Measurements from ENCODE around the gene HLF.

The HLF gene

DNA sequence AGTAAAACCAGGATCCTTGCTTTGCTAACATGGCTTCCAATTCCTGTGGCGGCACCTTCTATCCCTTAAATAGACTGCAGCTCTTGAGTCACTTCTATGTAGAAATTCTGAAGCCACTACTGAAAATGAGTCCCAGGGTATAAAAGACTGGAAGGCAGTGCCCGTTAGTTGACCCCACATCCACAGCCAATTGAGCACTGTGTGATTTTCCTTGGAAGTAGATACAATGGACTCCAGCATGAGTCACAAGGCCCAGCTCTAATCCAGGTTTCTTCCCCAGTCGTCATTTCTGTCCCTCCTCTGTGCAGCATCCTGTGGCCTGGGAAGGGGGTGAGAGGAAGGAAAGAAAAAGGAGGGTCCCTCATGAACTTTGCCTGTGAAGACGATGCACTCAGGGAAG, 69.5 kb downstream of the HLF start:
- DNase-seq (ENCODE audit: insufficient read length, low spot score) = no peak
- TF ChIP-seq, protein P1, sequence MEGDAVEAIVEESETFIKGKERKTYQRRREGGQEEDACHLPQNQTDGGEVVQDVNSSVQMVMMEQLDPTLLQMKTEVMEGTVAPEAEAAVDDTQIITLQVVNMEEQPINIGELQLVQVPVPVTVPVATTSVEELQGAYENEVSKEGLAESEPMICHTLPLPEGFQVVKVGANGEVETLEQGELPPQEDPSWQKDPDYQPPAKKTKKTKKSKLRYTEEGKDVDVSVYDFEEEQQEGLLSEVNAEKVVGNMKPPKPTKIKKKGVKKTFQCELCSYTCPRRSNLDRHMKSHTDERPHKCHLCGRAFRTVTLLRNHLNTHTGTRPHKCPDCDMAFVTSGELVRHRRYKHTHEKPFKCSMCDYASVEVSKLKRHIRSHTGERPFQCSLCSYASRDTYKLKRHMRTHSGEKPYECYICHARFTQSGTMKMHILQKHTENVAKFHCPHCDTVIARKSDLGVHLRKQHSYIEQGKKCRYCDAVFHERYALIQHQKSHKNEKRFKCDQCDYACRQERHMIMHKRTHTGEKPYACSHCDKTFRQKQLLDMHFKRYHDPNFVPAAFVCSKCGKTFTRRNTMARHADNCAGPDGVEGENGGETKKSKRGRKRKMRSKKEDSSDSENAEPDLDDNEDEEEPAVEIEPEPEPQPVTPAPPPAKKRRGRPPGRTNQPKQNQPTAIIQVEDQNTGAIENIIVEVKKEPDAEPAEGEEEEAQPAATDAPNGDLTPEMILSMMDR (IDR thresholded peaks at IDR 0.05; ENCODE audit: insufficient read depth, missing control alignments) = no peak
- no peak for FAIRE-seq

DNA sequence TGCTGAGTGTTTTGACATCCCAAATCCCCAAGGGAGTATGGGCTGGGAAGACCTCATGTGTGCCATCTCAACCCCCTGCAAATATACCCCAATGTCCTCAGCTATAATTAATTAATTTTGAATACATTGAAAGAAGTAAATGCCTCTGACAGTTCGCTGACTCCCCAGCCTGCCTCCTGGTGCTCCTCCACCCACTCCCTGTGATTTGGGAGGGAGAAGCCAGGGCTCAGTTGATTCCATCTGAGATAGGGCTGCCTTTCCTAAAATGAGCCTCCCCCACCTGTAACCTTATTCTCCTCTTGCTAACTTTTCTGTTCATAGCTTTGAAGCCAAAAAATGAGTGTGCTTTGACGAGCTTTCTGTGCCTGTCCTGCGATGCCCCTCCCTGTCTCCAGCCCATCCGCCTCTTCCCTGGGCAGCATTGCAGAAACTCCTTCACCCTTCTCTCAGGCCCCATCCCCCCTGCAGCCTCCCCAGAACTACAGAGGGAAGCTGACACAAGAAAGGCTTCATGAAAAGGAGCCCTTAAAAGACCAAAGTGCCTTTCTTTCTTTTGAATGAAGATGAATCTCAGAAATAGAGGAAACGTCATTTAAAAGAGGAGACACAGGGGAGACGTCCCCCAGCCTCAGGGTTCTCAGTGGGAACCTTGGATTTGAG, 70.3 kb downstream of the HLF start:
- TF ChIP-seq, protein P1 (IDR thresholded peaks at IDR 0.05; ENCODE audit: insufficient read depth, missing control alignments) = no peak
- FAIRE-seq (no peak), DNase-seq (ENCODE audit: insufficient read length, low spot score) (no peak)

DNA sequence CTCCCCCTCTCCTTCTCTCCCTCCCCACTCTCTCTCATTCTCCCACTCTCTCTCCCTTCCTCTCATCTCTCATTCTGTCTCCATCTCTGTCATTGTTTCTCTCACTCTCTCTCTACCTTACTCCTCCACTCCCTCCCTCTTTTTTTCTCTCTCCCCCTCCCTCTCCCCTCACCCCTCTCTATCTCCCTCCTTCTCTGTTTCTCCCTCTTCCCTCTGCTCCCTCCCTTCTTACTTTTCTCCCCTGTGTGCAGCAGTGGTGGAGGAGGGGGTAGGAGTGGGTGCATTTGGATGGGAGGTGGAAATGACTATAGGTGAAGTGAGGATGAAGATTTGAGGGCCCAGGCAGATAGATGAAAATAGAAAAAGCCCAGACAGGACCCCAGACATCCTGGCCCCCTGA, 70.9 kb downstream of the HLF start:
- TF ChIP-seq, protein P1 (IDR thresholded peaks at IDR 0.05; ENCODE audit: insufficient read depth, missing control alignments) = no peak
- DNase-seq (ENCODE audit: insufficient read length, low spot score) (no peak), FAIRE-seq (no peak)

DNA sequence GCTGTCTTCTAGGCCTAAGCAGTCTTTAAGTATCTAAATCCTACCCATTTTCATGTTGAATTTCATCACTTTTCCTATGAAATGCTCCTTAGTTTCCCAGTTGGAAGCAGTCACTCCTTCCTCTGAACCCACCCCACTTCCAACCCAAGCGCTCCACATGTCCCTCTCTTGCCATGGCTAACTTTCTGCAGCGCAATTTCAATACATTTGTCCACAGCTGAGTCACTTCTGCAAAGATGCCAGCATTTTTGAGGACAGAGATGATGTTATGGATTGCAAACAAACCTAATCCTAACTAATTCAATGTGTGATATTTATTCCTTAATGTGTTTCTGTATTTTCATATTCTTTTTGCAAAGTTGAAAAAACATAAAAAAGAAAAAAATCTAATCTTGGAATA, 71.7 kb downstream of the HLF start:
- TF ChIP-seq, protein P1 (IDR thresholded peaks at IDR 0.05; ENCODE audit: insufficient read depth, missing control alignments) = no peak
- DNase-seq (ENCODE audit: insufficient read length, low spot score) (no peak), FAIRE-seq (no peak)

DNA sequence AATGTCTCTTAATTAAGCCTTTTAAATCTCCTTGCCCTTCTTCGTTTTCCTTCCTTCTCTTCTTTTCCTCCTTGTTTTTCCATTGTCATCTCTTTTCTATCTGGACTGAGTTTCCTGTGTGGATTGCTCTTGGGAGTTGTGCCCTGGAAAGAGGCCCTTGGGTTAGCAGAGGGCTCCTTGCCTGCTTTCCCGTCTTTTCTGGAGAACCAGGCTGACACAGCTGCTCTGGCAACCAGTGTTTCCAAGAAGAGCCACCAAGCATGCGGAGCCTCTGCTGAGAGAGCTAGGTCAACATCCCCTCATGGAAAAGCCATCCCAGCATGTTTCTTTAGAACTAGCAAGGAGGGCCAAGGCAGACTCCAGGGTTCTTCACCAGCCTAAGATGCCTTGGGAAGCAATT, 75.4 kb downstream of the HLF start:
- DNase-seq (ENCODE audit: insufficient read length, low spot score) (no peak), FAIRE-seq (no peak)
- TF ChIP-seq, protein P1 (IDR thresholded peaks at IDR 0.05; ENCODE audit: insufficient read depth, missing control alignments) = no peak

DNA sequence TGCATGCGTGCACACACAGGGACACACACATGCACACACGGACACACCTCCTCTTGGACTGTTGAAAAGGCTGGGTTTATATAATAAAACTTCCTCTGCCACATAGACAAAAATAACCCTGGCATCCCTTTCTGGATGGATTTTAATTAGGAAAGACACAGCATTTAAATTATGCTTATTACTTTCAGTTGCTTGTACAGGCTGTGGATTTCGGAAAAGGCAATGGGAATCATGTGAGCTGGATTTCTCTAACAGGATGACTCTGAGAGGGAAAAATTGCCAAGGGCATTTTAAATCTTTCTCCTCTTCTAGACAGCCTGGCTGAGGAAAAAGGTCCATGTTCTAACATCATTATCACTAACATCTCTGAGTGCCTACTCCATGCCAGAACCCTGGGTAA, 75.9 kb downstream of the HLF start:
- TF ChIP-seq, protein P1 (IDR thresholded peaks at IDR 0.05; ENCODE audit: insufficient read depth, missing control alignments) = no peak
- FAIRE-seq (no peak), DNase-seq (ENCODE audit: insufficient read length, low spot score) (no peak)

DNA sequence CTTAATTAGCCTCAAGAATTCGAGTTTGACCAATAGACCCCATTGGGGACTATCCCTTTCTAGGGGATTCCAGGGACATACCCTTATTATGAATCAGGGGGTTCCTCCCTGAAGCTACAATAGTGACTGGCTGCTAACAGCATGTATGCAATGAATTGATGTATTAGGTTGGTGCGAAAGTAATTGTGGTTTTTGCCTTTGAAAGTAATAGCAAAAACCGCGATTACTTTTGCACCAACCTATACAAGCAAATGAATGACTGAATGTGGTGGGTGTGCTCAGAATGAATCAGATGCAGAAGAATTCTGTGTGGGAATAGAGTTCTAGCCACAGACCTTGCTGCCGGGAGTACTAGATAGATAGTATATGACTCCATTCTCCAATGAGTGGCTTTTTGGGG, 76.7 kb downstream of the HLF start:
- TF ChIP-seq, protein P1 (IDR thresholded peaks at IDR 0.05; ENCODE audit: insufficient read depth, missing control alignments) = no peak
- DNase-seq (ENCODE audit: insufficient read length, low spot score) = no peak
- FAIRE-seq = no peak
